ENCODE data around the gene EPHB1. TPM values are rescaled to one million over a fixed set of nuclear protein-coding genes. Genes with fewer than 3 reads are reported as not detected.
"Not testable (repeated sequence)": the region's sequence is repeated elsewhere in the genome, so short reads cannot be mapped to it uniquely, and the experiment has no call there.

The EPHB1 gene
- total RNA-seq, 2 donors from 2014 or later = 1.2 to 1.3 TPM

DNA sequence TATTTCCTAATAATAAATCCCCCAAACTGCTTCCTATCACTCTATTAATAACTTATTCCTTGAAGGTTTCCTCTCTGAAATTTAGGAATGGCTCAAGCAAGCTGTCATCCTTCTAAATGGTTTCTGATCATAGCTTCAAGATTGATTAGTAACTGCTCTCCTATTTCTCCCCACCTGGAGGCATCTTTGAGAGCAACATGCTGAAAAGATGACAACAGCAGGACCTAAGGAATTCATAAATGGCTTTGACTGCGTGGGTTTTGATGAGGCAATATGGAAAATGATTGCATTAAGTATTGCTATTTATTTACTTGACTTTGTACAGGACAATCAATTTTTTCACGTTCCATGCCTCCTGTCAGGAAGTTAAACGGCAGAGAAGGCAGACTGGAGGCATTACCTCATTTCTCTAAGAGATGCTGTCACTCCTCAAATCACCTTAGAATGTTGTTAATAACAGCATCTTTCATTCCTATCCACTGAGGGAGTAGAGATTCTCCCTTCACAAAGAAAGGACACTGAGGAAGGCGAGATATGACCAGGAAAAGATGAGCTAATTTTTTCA is 256.4 kb downstream of the EPHB1 start:
- no peak for ATAC-seq (replicated peaks)
- Mint-ChIP-seq H3K4me3 (no peak overlapping the region), H3K9me3 (no peaks in the 10 kb centered on the region)

DNA sequence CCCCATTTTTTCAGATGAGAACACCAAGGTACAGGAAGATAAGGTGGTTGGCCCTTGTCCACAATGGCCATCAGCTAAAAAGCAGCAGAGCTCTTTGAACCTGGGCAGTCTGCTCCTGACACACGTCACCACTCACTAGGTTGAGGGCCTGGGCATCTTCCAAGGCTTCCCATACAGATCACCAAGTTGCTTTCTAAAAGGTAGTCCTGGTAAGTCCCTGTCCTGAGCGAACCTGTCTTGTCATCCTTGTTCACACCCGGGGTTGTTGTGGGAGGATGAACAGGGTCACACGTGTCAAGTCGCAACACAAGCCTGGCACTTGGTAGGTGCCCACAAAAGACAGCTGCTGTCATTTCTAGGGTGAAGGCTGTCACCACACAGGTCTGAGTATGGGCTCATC is 260.4 kb downstream of the EPHB1 start:
- Mint-ChIP-seq H3K4me3 (no peak overlapping the region), H3K36me3 (ENCODE audit: low read depth) (no peaks in the 10 kb centered on the region), H3K9me3 (no peaks in the 10 kb centered on the region), H3K27me3 (no peaks in the 10 kb centered on the region), H3K4me1 (no peaks in the 10 kb centered on the region), H3K27ac (no peak overlapping the region)
- no peak for ATAC-seq (replicated peaks)

More for the DNA sequence above, 256.4 kb downstream of the EPHB1 start:
- Mint-ChIP-seq H3K4me1 (no peaks in the 10 kb centered on the region), H3K27ac (no peak overlapping the region), H3K27me3 (no peaks in the 10 kb centered on the region), H3K36me3 (ENCODE audit: low read depth) (no peaks in the 10 kb centered on the region)

DNA sequence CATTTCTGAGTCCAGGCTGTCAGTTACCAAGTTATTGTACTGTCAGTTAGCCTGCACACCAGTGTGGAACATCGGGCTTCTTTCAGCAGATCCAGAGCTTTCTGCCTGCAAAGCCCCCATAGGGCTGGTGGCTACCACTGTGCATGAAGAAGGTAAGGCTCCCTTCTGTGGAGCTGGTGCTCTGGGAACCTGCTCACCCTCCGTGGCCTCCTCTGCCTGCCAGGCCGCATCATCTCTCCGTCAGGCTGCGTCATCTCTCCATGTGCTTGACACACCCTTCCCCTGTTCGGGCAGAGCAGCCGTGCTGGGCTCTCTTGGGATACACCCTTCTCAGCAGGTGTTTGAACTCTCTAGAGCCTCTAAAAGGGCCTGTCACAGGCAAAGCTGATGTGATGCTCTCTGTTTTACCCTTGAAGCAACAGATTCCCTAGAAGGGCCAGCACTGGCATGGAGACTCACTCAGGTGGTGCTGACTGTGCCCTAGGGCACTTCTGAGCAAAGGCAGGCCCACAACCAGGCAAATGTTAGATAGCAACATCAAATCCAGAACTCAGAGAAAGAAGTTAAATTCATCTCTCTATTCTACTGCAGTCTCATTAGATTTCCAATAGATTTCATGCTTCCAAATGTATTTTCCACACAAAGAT is 261.1 kb downstream of the EPHB1 start:
- H3K9me3 Mint-ChIP-seq = no peaks in the 10 kb centered on the region

DNA sequence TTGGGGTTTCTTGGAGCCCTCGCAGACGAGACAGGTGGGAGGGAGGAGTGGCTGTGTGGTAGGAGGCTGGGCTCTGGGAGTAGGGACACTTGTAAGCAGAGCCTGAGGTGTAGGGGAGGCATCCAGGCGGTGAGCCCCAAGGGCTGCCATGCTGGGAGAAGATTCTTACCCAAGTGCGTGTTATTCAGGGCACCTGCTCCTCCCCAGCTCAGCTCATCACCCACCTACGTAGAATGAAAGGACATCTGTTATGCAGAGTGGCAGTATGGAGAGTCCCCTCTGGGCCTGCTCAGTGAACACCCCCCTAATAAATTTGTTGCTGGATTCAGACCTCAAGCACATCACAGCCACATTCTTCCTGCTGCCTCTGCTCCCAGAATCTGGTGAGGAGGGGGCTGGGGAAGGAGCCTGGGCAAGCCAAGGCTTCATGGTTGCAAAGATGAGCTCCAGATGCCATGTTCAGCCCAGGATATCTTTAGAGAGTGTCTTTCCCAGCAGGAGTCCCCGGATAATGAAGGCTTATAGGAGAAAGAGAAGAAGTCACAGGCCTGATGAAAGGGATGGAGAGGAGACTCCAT is 261.8 kb downstream of the EPHB1 start:
- Mint-ChIP-seq H3K4me1 (no peaks in the 10 kb centered on the region), H3K9me3 (peaks cover under 1% of the 10 kb centered on the region), H3K27ac (no peak overlapping the region), H3K4me3 (no peak overlapping the region), H3K36me3 (ENCODE audit: low read depth) (no peaks in the 10 kb centered on the region), H3K27me3 (no peaks in the 10 kb centered on the region)
- ATAC-seq (replicated peaks) = no peak

More for the DNA sequence above, 261.1 kb downstream of the EPHB1 start:
- no peaks in the 10 kb centered on the region for H3K36me3 Mint-ChIP-seq (ENCODE audit: low read depth)
- H3K27ac Mint-ChIP-seq = no peak overlapping the region
- H3K4me3 Mint-ChIP-seq = no peak overlapping the region
- no peaks in the 10 kb centered on the region for H3K27me3 Mint-ChIP-seq
- H3K4me1 Mint-ChIP-seq = no peaks in the 10 kb centered on the region
- ATAC-seq (replicated peaks) = no peak

DNA sequence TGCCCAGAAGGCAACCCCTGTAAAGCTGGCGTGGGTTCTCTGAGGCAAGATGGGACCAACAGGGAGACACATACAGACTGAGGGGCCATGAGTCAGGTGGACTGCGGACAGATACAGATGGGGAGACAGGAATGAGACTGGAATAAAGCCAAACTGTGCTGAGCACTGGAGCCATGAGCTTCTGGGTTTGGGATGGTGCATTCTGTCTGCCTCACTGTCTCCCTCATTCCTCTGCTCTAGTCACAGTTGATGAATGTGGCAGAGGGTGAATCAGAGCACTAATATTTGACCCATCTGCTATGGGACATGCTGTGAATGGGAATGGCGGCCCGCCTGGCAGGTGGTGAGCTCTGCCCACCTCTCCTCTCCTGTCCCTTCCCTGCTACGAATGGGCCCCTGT is 262.9 kb downstream of the EPHB1 start:
- Mint-ChIP-seq H3K36me3 (ENCODE audit: low read depth) (no peaks in the 10 kb centered on the region), H3K4me3 (no peak overlapping the region), H3K27me3 (no peaks in the 10 kb centered on the region), H3K9me3 (peaks cover 6% of the 10 kb centered on the region), H3K27ac (no peak overlapping the region), H3K4me1 (no peaks in the 10 kb centered on the region)
- ATAC-seq (replicated peaks) = no peak

DNA sequence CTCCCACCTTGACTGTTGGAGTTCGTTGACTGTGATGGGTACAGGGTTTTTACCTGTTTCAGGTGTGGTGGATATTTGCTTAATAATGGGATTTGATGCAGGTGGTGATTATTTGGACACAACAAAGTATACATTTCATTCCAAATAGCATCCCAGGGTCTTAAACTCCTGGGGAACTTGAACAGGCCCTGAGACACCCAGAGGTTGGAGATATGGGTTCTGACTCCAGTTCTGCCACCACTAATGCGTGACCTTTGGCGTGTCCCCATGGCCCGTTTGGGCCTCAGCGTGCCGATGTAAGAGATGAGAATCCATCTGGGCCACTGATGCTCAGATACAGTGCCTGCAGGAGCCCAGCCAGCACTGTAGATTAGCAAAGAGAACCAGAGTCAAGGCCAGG is 264.5 kb downstream of the EPHB1 start:
- no peak for ATAC-seq (replicated peaks)
- Mint-ChIP-seq H3K9me3 (peaks cover 9% of the 10 kb centered on the region), H3K27me3 (no peaks in the 10 kb centered on the region), H3K4me3 (no peak overlapping the region), H3K27ac (no peak overlapping the region), H3K4me1 (no peaks in the 10 kb centered on the region), H3K36me3 (ENCODE audit: low read depth) (no peaks in the 10 kb centered on the region)

DNA sequence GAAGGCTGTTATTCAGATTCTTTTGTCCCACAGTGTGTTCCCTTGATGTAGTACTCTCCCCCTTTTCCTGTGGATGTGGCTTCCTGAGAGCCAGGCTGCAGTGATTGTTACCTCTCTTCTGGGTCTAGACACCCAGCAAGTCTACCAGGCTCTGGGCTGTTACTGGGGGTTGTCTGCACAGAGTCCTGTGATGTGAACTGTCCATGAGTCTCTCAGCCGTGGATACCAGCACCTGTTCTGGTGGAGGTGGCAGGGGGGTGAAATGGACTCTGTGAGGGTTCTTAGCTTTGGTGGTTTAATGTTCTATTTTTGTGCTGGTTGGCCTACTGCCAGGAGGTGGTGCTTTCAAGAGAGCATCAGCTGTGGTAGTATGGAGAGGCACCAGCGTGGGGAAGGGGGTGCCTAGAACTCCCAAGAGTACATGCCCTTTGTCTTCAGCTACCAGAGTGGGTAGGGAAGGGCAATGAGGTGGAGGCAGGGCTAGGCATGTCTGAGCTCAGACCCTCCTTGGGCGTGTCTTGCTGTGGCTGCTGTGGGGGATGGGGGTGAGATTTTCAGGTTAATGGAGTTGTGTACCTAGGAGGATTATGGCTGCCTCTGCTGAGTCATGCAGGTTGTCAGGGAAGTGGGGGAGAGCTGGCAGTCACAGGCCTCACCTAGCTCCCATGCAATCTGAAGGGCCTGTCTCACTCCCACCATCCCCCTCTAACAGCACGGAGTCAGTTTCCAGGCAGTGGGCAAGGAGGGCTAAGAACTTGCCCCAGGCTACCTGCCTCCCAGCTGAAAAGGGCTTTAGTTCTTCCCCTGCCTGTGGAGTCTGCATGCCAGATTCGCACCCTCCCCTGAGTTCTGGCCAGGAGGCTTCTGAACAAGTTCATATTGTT is 272.0 kb downstream of the EPHB1 start:
- not testable (repeated sequence) for H3K36me3 Mint-ChIP-seq (ENCODE audit: low read depth); H3K4me3 Mint-ChIP-seq; H3K9me3 Mint-ChIP-seq; H3K4me1 Mint-ChIP-seq; H3K27me3 Mint-ChIP-seq; H3K27ac Mint-ChIP-seq; ATAC-seq (replicated peaks)

DNA sequence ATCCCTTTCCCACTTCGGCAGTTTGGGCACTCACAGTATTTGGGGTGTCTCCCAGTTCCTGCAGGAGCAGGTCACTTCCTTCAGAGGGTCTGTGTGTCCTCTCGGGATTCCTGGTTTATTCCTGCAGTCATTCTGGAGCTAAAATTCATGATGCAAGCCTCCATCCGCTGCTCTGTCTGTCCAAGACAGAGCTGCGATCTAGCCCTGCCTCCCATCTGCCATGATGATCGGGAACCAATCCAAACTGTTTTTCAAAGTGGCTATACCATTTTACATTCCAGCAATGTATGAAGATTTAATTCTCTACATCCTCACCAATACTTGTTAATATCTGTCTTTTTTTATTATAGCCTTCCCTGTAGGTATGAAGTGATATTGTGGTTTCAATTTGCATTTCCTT is 273.0 kb downstream of the EPHB1 start:
- no peaks in the 10 kb centered on the region for H3K36me3 Mint-ChIP-seq (ENCODE audit: low read depth)
- H3K4me3 Mint-ChIP-seq = no peak overlapping the region
- H3K27ac Mint-ChIP-seq = no peak overlapping the region

DNA sequence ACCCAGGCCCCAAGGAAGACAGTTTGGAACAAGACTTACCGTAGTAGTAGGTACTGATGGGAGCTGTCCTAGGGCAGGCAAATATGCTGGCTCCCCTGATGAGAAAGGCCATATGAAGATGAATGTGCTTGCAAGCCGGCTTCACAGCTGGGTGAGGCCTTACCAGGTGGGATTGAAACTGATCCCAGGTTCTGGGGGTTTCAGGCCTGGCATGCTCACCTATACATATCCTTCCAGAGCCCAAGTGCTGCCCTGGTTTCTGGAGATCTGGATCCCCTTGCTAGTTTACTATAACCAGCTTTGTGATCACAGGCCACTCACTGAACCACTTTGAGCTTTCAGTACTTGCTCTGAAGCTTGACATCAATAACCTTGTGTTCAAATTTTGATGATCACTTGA is 274.3 kb downstream of the EPHB1 start:
- H3K27ac Mint-ChIP-seq = no peak overlapping the region
- H3K9me3 Mint-ChIP-seq = peaks cover 5% of the 10 kb centered on the region
- ATAC-seq (replicated peaks) = no peak
- H3K4me1 Mint-ChIP-seq = no peaks in the 10 kb centered on the region
- peaks cover 4% of the 10 kb centered on the region for H3K27me3 Mint-ChIP-seq
- H3K4me3 Mint-ChIP-seq = no peak overlapping the region
- H3K36me3 Mint-ChIP-seq (ENCODE audit: low read depth) = no peaks in the 10 kb centered on the region

More for the DNA sequence above, 273.0 kb downstream of the EPHB1 start:
- H3K27me3 Mint-ChIP-seq = peaks cover 4% of the 10 kb centered on the region
- no peak for ATAC-seq (replicated peaks)
- H3K4me1 Mint-ChIP-seq = no peaks in the 10 kb centered on the region
- H3K9me3 Mint-ChIP-seq = peaks cover 8% of the 10 kb centered on the region

DNA sequence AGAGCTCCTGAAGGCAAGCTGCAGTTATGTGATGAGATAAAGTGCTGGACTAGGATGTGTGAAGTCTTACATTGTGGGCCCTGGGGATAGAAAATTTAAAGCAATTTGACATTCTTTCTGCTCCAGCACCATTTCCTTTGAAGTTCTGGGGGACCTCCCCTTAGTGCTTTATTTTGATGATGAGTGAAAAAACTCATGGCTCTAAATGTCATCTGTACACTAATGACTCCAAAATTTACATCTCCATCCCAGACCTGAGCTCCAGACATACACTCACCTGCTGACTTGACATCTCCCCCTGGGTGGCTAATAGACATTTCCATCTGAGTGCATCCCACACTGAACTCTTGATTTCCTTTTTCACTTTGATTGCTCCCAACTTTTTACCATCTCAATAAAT is 276.4 kb downstream of the EPHB1 start:
- Mint-ChIP-seq H3K27ac (no peak overlapping the region), H3K4me3 (no peak overlapping the region), H3K9me3 (peaks cover 5% of the 10 kb centered on the region), H3K4me1 (no peaks in the 10 kb centered on the region), H3K27me3 (peaks cover 4% of the 10 kb centered on the region), H3K36me3 (ENCODE audit: low read depth) (no peaks in the 10 kb centered on the region)
- no peak for ATAC-seq (replicated peaks)

DNA sequence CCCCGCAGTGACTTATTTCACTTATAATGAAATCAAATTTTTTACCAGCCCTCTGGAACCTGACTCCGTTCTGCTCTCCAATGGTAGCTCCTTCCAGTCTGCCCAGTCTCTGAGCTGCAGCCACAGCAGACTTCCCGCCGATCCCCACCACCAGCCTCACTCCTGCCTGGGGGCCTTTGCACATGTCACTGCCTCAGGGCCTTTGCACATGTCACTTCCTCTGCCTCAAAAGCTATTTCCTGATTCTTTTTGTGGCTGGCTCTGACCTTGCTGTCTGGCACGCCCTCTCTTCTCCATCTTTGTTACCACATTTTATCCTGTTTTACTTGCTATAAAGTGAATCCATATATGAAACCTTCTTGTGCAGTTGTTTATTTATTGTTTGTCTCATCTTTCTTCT is 277.4 kb downstream of the EPHB1 start:
- Mint-ChIP-seq H3K4me3 (no peak overlapping the region), H3K4me1 (no peaks in the 10 kb centered on the region), H3K27ac (no peak overlapping the region), H3K36me3 (ENCODE audit: low read depth) (no peaks in the 10 kb centered on the region), H3K9me3 (peaks cover 5% of the 10 kb centered on the region), H3K27me3 (peaks cover 4% of the 10 kb centered on the region)
- ATAC-seq (replicated peaks) = no peak

DNA sequence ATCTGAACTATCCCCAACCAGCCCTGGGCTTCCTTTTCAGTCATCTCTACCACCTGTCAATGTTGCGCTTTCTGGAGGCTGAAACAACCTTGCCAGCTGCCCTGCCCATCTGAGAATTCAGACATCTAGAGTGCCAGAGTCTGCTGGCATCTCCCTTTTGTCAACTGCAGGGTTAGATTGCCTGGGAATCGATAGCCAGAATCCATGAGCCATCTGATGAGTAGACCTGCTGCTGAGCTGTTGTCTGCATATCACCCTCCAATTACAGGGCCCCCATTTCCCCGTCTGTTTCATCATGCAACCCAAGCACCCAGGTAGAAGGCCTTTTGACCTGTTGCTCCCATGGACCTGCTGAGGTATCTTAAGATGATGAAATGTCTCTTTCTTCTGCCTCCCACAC is 280.1 kb downstream of the EPHB1 start:
- ATAC-seq (replicated peaks) = no peak
- Mint-ChIP-seq H3K27ac (no peak overlapping the region), H3K27me3 (peaks cover 4% of the 10 kb centered on the region), H3K4me1 (no peaks in the 10 kb centered on the region), H3K4me3 (no peak overlapping the region), H3K36me3 (ENCODE audit: low read depth) (no peaks in the 10 kb centered on the region), H3K9me3 (peaks cover 5% of the 10 kb centered on the region)

DNA sequence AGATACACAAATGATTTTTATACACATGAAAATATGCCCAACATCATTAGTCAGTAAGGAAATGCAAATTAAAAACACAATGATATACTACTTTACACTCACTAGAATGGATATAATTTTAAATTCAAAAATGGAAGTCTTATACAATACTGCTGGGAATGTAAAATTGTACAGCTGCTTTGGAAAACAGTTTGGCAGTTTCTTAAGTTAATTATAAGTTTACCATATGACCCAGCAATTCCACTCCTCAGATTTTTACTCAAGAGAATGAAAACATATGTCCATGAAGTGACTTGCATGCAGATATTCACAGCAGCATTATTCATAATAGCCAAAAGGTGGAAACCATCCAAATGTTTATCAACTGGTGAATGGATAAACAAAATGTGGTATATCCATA is 281.3 kb downstream of the EPHB1 start:
- ATAC-seq (replicated peaks) = no peak
- no peak overlapping the region for H3K27ac Mint-ChIP-seq
- no peak overlapping the region for H3K4me3 Mint-ChIP-seq
- H3K27me3 Mint-ChIP-seq = peaks cover 4% of the 10 kb centered on the region
- no peaks in the 10 kb centered on the region for H3K4me1 Mint-ChIP-seq
- no peaks in the 10 kb centered on the region for H3K36me3 Mint-ChIP-seq (ENCODE audit: low read depth)
- peaks cover 5% of the 10 kb centered on the region for H3K9me3 Mint-ChIP-seq

DNA sequence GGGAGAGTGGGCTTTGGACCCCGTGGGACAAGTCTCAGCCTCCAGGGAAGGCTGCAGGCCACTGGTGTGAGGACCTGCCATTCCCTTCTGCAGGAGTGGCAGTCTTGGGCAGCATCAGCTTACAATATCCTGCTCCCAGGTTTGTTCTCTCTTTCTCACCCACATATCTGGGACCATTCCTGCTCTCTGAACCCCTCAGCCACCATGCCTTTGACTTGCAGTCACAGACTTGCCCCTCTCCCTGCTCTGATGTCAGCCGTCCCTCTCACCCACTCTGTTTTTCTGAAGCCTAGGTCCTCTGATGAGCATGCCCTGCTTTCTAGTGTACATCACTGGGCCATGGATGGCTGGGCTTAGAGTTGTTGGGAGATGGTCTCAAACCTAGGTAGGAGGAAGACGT is 282.1 kb downstream of the EPHB1 start:
- no peaks in the 10 kb centered on the region for H3K36me3 Mint-ChIP-seq (ENCODE audit: low read depth)
- ATAC-seq (replicated peaks) = no peak
- no peaks in the 10 kb centered on the region for H3K27me3 Mint-ChIP-seq
- H3K4me3 Mint-ChIP-seq = no peak overlapping the region
- H3K27ac Mint-ChIP-seq = no peak overlapping the region
- no peaks in the 10 kb centered on the region for H3K4me1 Mint-ChIP-seq
- H3K9me3 Mint-ChIP-seq = peaks cover 5% of the 10 kb centered on the region

DNA sequence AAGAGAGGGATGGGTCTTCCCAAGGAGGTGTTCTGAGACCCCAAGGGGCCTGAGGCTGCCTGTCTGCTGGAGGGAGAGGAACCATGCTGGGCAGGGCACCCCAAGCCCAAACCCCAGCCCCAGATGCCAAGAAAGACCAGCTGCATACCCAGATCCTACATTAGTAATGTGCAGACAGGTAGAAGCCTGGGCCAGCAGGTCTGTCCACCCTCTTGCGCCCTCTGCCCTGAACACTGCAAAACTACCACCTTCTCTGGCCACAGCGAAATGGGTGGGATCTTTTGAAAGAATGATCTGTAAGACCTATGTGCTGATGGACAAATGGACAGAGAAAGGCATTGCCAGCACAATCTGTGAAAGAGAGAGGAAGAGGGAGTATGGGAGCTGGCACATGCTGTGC is 283.2 kb downstream of the EPHB1 start:
- no peaks in the 10 kb centered on the region for H3K9me3 Mint-ChIP-seq
- ATAC-seq (replicated peaks) = no peak
- H3K27ac Mint-ChIP-seq = no peak overlapping the region
- H3K4me3 Mint-ChIP-seq = no peak overlapping the region
- H3K4me1 Mint-ChIP-seq = no peaks in the 10 kb centered on the region
- H3K36me3 Mint-ChIP-seq (ENCODE audit: low read depth) = no peaks in the 10 kb centered on the region
- no peaks in the 10 kb centered on the region for H3K27me3 Mint-ChIP-seq
